K562 (cell line): ENCODE data around the gene SSH3. TPM values are rescaled to one million over a fixed set of nuclear protein-coding genes. Genes with fewer than 3 reads are reported as not detected.

ENCODE experiments used
- ATF7 ChIP-seq: fragments of 450-650 bp; IDR thresholded peaks from 2 replicates; pipeline ENCODE4 v1.7.1; 2014; ENCODE audit warnings: mild to moderate bottlenecking, moderate library complexity
- CREB1 ChIP-seq, 2 experiments: sonication (generic) in 1 of 2; formaldehyde crosslinking in 1 of 2; IDR thresholded peaks; 2 replicates each; pipeline versions ENCODE4 v1.6.1 to v1.8.0; 2012 to 2022; ENCODE audit warnings: inconsistent platforms in 1 of 2, mild to moderate bottlenecking in 1 of 2, missing genetic modification reagents in 1 of 2, moderate library complexity in 1 of 2
- DMBX1 ChIP-seq: fragments of 250-450 bp; sonication (Bioruptor Pico); IDR thresholded peaks from 2 replicates; pipeline ENCODE4 v1.8.0; 2022; ENCODE audit warnings: inconsistent platforms, mild to moderate bottlenecking, moderate library complexity, borderline replicate concordance
- EHMT2 ChIP-seq: fragments of 450-650 bp; IDR thresholded peaks from 2 replicates; pipeline ENCODE4 v1.6.1; 2018; ENCODE audit warnings: antibody characterized with exemption
- ELF1 ChIP-seq: fragments of 200-800 bp; sonication (Bioruptor generic); IDR thresholded peaks from 2 replicates; pipeline ENCODE4 v1.6.1; 2016; ENCODE audit warnings: missing genetic modification characterization, missing compliant biosample characterization
- GTF2F1 ChIP-seq: IDR thresholded peaks from 2 replicates; pipeline ENCODE4 v1.6.1; 2011; ENCODE audit warnings: low read depth, low read length, improper control_type of control experiment
- HMG20A ChIP-seq: fragments of 450-650 bp; formaldehyde crosslinking; conservative IDR thresholded peaks from 2 replicates; pipeline ENCODE4 v1.4.0; 2020; ENCODE audit warnings: mild to moderate bottlenecking, mixed read lengths
- HOXB6 ChIP-seq: fragments of 250-450 bp; sonication (Bioruptor Pico); IDR thresholded peaks from 2 replicates; pipeline ENCODE4 v1.5.1; 2022; ENCODE audit warnings: mild to moderate bottlenecking, borderline replicate concordance
- KLF16 ChIP-seq: IDR thresholded peaks from 2 replicates; pipeline ENCODE4 v1.6.1; 2016; ENCODE audit warnings: antibody characterized with exemption
- MED1 ChIP-seq: sonication (generic); formaldehyde crosslinking; IDR thresholded peaks from 2 replicates; pipeline ENCODE4 v1.8.1; 2023; ENCODE audit warnings: missing genetic modification reagents, borderline replicate concordance
- MTA3 ChIP-seq: fragments of 450-650 bp; formaldehyde crosslinking; IDR thresholded peaks from 2 replicates; pipeline ENCODE4 v1.6.1; 2017; ENCODE audit warnings: mild to moderate bottlenecking, borderline replicate concordance
- NFIX ChIP-seq: fragments of 250-450 bp; sonication (Bioruptor Pico); IDR thresholded peaks from 2 replicates; pipeline ENCODE4 v1.4.0; 2020; ENCODE audit warnings: low read depth, mild to moderate bottlenecking, moderate library complexity
- RCOR1 ChIP-seq, 2 experiments: IDR thresholded peaks; 2 replicates each; pipeline ENCODE4 v1.6.1; 2012; ENCODE audit warnings: low read depth in 2 of 2, low read length in 2 of 2, borderline replicate concordance in 1 of 2, improper control_type of control experiment in 1 of 2
- SAP30 ChIP-seq: fragments of 200-600 bp; sonication (generic); IDR thresholded peaks from 2 replicates; pipeline ENCODE4 v1.6.1; 2012; ENCODE audit warnings: borderline replicate concordance, low read depth, mild to moderate bottlenecking, moderate library complexity, low read length, control low read depth, inconsistent platforms; ENCODE audit not compliant: insufficient read depth, poor library complexity, severe bottlenecking
- SNRNP70 ChIP-seq: fragments of 200-400 bp; formaldehyde crosslinking; optimal IDR thresholded peaks from 2 replicates; pipeline ENCODE3; 2017; ENCODE audit warnings: low read depth, low read length
- SP2 ChIP-seq: IDR thresholded peaks from 2 replicates; pipeline ENCODE4 v1.6.1; 2011; ENCODE audit warnings: mild to moderate bottlenecking, low read depth, low read length, moderate library complexity; ENCODE audit not compliant: poor library complexity, severe bottlenecking; ENCODE audit errors: extremely low read depth
- ZC3H11A ChIP-seq: IDR thresholded peaks from 2 replicates; pipeline ENCODE4 v1.6.1; 2012; ENCODE audit warnings: low read depth, low read length, improper control_type of control experiment
- ZNF174 ChIP-seq: fragments of 250-450 bp; sonication (Bioruptor Pico); IDR thresholded peaks from 2 replicates; pipeline ENCODE4 v1.4.0; 2020; ENCODE audit warnings: mild to moderate bottlenecking
- ZNF239 ChIP-seq: fragments of 250-450 bp; sonication (Bioruptor Pico); IDR thresholded peaks from 2 replicates; pipeline ENCODE4 v1.4.0; 2020; ENCODE audit warnings: mild to moderate bottlenecking
- ZNF436 ChIP-seq: fragments of 250-450, 450-650 bp; sonication (Bioruptor Pico); formaldehyde crosslinking; IDR thresholded peaks from 2 replicates; pipeline ENCODE4 v1.7.0; 2020; ENCODE audit warnings: mild to moderate bottlenecking
- ZNF75A ChIP-seq: fragments of 450-650 bp; formaldehyde crosslinking; IDR thresholded peaks from 2 replicates; pipeline ENCODE4 v1.4.0; 2020; ENCODE audit warnings: mild to moderate bottlenecking
- polyA plus RNA-seq, 8 experiments: library from polyadenylated mRNA; depleted of rRNA in 4 of 8; stranded (reverse) in 5 of 8; unstranded in 3 of 8; fragments of >200 nt; fragmentation: Nextera tagmentation in 2 of 8; fragmentation: Illumina TruSeq in 1 of 8; extraction: Ambion mirVana in 2 of 8; extraction: Trizol in 1 of 8; gene quantifications; 2 replicates each; pipeline versions ENCODE4 v1.2.1 to v1.2.3, GENCODE V29; 2011 to 2014; ENCODE audit warnings: inconsistent platforms in 1 of 8, missing spikeins in 1 of 8
- total RNA-seq, 7 experiments: library from RNA; depleted of rRNA in 6 of 7; stranded (reverse); fragments of >200 nt in 6 of 7; fragmentation: Illumina TruSeq in 2 of 7; extraction: Trizol in 2 of 7; gene quantifications; 2 replicates each; pipeline versions ENCODE4 v1.2.1 to v1.2.3, GENCODE V29; 2011 to 2021; ENCODE audit warnings: low replicate concordance in 1 of 7
- TF ChIP-seq, protein P1 (sequence below): fragments of 250-450 bp; sonication (Bioruptor Pico); IDR thresholded peaks from 2 replicates; pipeline ENCODE4 v1.6.1; 2021; ENCODE audit warnings: mild to moderate bottlenecking
- TF ChIP-seq, protein P2 (sequence below): sonication (generic); formaldehyde crosslinking; IDR thresholded peaks from 2 replicates; pipeline ENCODE4 v1.9.0; 2022; ENCODE audit warnings: mild to moderate bottlenecking, missing genetic modification reagents
- TF ChIP-seq, protein P3 (sequence below): fragments of 250-450 bp; sonication (Bioruptor Pico); IDR thresholded peaks from 2 replicates; pipeline ENCODE4 v1.9.0; 2021; ENCODE audit warnings: mild to moderate bottlenecking
- TF ChIP-seq, protein P4 (sequence below), 2 experiments: fragments of 450-650 bp; conservative IDR thresholded peaks; 2 replicates each; pipeline ENCODE4 v1.6.1; 2017; ENCODE audit warnings: mild to moderate bottlenecking in 2 of 2, moderate library complexity in 2 of 2

Gene SSH3
- total and polyA plus RNA-seq, 9 of the 15 experiments (the other 6 are each of a cell fraction or from before 2014, with no cell fraction given), result 0.07 to 1.0 (median 0.24) TPM; not detected in 3

DNA sequence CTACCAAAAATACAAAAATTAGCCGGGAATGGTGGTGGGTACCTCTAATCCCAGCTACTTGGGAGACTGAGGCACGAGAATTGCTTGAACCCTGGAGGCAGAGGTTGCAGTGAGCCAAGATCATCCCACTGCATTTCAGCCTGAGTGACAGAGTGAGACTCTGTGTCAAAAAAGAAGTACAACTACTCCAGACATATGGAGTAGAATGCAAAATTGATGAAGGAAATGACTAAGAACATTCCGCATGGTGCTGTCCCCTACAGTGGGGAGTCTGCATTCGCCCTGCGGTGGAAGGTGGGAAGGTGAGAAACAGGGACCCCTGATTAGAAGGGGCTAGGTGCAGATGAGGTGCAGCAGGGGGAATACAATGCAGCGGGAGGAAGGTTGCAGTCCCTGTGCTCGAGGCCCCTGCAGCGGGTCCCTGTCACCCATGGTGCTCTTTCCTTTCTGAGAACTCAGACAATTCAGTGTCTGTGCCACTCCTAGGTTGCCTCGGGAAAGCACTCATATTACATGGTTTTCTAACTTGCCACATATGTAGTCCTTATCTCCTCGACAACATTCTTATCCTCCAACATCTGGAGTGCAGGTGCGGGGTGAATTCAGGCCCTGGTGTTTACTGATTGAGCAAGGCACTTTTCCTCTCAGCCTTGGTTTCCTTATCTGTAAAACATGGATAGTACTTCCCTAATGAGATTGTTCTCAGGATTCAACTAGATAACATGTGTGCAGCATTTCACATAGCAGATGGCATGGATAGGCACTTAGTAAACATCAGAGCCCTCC lies 44.8 kb downstream of the SSH3 start (continued):
- TF ChIP-seq GTF2F1, result no peak
- no peak for TF ChIP-seq HOXB6 (CRISPR knock-in tag)
- TF ChIP-seq ATF7, result peak; percentile 58
- peak; percentile 67 for TF ChIP-seq ZNF239 (CRISPR knock-in tag)
- no peak for TF ChIP-seq ZNF436 (CRISPR knock-in tag)
- TF ChIP-seq SNRNP70, result no peak
- TF ChIP-seq SP2, result no peak
- TF ChIP-seq CREB1 (IDR thresholded peaks at IDR 0.05), result peak; percentile 56
- no peak for TF ChIP-seq CREB1 (CRISPR knock-in tag; IDR thresholded peaks at IDR 0.05)
- peak; percentile 12; the same call in 1 of the 2 replicates for TF ChIP-seq ZNF75A
- TF ChIP-seq, protein P1, sequence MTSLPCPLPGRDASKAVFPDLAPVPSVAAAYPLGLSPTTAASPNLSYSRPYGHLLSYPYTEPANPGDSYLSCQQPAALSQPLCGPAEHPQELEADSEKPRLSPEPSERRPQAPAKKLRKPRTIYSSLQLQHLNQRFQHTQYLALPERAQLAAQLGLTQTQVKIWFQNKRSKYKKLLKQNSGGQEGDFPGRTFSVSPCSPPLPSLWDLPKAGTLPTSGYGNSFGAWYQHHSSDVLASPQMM (CRISPR knock-in tag), result no peak
- TF ChIP-seq ELF1 (tag), result no peak
- TF ChIP-seq SAP30, result no peak
- TF ChIP-seq EHMT2, result no peak
- no peak for TF ChIP-seq HMG20A (CRISPR knock-in tag)
- TF ChIP-seq, protein P2, sequence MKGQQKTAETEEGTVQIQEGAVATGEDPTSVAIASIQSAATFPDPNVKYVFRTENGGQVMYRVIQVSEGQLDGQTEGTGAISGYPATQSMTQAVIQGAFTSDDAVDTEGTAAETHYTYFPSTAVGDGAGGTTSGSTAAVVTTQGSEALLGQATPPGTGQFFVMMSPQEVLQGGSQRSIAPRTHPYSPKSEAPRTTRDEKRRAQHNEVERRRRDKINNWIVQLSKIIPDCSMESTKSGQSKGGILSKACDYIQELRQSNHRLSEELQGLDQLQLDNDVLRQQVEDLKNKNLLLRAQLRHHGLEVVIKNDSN (CRISPR knock-in tag), result no peak
- TF ChIP-seq KLF16, result peak; percentile 99
- TF ChIP-seq RCOR1 (IDR thresholded peaks at IDR 0.05; ENCODE audit: borderline replicate concordance in 1 of 2, low read depth in 2 of 2, low read length in 2 of 2), result peak; percentile 79 to 96; a peak in 3 of 4 replicates
- TF ChIP-seq, protein P3, sequence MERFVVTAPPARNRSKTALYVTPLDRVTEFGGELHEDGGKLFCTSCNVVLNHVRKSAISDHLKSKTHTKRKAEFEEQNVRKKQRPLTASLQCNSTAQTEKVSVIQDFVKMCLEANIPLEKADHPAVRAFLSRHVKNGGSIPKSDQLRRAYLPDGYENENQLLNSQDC (CRISPR knock-in tag), result no peak
- no peak for TF ChIP-seq ZC3H11A
- TF ChIP-seq ZNF174, result no peak
- TF ChIP-seq, protein P4, sequence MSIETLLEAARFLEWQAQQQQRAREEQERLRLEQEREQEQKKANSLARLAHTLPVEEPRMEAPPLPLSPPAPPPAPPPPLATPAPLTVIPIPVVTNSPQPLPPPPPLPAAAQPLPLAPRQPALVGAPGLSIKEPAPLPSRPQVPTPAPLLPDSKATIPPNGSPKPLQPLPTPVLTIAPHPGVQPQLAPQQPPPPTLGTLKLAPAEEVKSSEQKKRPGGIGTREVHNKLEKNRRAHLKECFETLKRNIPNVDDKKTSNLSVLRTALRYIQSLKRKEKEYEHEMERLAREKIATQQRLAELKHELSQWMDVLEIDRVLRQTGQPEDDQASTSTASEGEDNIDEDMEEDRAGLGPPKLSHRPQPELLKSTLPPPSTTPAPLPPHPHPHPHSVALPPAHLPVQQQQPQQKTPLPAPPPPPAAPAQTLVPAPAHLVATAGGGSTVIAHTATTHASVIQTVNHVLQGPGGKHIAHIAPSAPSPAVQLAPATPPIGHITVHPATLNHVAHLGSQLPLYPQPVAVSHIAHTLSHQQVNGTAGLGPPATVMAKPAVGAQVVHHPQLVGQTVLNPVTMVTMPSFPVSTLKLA (conservative IDR thresholded peaks at IDR 0.05), result peak in 1 of 2 experiments; percentile 64; a peak in 2 of 4 replicates
- no peak for TF ChIP-seq MED1 (CRISPR knock-in tag)
- peak; percentile 95 for TF ChIP-seq DMBX1 (CRISPR knock-in tag)
- TF ChIP-seq MTA3, result 0 out of 2 replicates have a peak, but pooled peaks have one; percentile 75
- TF ChIP-seq NFIX (CRISPR knock-in tag), result no peak
